ENCODE data around the gene IQCK.

- TF ChIP-seq CTCF (IDR thresholded peaks at IDR 0.05), result no peak
- no peak for TF ChIP-seq EP300 (IDR thresholded peaks at IDR 0.05)
- TF ChIP-seq POLR2A (IDR thresholded peaks at IDR 0.05), result no peak
- no peak for TF ChIP-seq POLR2AphosphoS5 (IDR thresholded peaks at IDR 0.05)
These were observed 138.0 kb downstream of the IQCK start for GRCh38 chr16:19856120-19856519.

All from upper lobe of left lung (tissue), 4 donors.